ENCODE measurements around the gene PRKCB.

PRKCB gene

DNA sequence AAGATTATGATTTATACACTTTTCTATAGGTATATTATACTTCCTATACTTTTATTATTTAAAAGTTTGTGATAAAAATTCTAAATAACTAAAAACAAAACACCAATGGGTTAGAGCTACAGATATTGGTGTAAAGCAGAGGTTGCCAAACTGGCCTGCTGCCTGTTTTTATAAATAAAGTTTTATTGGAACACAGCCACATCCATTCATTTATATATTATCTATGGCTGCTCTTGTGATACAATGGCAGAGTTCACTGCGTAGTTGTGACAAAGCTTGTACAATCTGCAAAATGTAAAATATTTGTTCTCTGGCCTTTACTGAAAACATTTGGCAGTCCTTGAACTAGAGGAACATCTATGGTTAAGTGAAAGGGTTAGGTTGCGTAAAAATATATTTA lies 208.7 kb downstream of the PRKCB start:
- Histone ChIP-seq H3K4me3 (no peak overlapping the region), H3K27ac (no peak overlapping the region)
- no peak for DNase-seq (ENCODE audit: low spot score)
- TF ChIP-seq CTCF (IDR thresholded peaks at IDR 0.05), result no peak

- no peak for DNase-seq (ENCODE audit: low spot score)
- TF ChIP-seq CTCF (IDR thresholded peaks at IDR 0.05), result no peak
These were observed 209.9 kb downstream of the PRKCB start for GRCh38 chr16:24045641-24046040.

DNA sequence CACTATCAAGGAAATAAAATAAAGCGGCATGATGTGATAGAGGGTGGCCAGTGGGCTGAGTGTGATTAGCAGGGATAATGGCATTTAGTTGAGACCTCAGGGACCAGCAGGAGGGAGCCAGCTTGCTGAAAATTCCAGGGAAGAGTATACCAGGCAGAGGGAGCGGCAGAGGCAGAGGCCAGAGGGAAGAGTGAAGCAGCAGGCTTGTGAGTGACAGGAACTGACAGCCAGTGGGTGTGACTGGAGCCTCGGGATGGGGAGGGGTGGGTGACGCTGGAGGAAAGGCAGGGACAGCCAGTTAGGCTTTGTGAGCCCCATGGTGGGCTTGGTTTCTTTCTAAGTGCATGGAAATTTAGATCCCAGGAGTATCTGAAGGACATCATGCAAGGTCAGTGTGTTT lies 210.7 kb downstream of the PRKCB start:
- Histone ChIP-seq H3K4me3 (no peak overlapping the region), H3K27ac (no peak overlapping the region)
- DNase-seq (ENCODE audit: low spot score), result no peak
- TF ChIP-seq CTCF (IDR thresholded peaks at IDR 0.05), result no peak

More at GRCh38 chr16:24045641-24046040, 209.9 kb downstream of the PRKCB start:
- H3K4me3 ChIP-seq, result no peak overlapping the region
- no peak overlapping the region for H3K27ac ChIP-seq

DNA sequence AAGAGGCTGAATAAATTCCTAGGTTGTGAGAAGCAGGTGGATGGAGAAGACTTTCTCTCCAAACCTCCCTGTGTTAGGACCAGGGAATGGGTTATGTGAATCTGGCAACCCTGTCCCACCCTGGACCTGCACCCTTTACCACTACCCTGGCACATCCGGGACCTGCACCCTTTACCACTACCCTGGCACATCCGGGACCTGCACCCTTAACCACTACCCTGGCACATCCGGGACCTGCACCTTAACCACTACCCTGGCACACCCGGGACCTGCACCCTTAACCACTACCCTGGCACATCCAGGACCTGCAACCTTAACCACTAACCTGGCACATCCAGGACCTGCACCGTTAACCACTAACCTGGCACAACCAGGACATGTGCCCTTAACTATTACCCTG lies 213.3 kb downstream of the PRKCB start:
- no peak for DNase-seq (ENCODE audit: low spot score)
- H3K27ac ChIP-seq, result no peak overlapping the region
- H3K4me3 ChIP-seq, result no peak overlapping the region
- TF ChIP-seq CTCF (IDR thresholded peaks at IDR 0.05), result no peak

DNA sequence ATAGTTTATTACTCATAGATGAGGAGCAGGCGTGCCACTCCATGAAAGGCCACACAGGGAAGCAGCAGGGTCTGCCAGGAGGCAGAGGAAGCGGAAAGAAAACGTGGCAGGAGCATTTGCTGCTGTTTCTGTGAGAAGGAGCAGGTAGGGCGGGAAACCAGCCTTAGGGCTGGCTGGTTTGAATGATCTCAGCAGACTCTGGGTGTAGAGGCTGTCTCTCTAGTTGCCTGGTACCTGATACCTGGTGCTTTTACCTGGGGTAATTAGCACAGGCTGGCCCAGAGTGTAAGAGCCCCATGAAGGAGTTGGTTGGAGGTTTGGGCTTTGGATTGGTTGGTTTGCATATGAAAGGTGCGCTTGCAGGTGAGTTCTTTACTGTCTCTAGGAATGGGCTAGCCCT lies 215.3 kb downstream of the PRKCB start:
- no peak for DNase-seq (ENCODE audit: low spot score)
- Histone ChIP-seq H3K4me3 (no peak overlapping the region), H3K27ac (no peak overlapping the region)
- no peak for TF ChIP-seq CTCF (IDR thresholded peaks at IDR 0.05)

DNA sequence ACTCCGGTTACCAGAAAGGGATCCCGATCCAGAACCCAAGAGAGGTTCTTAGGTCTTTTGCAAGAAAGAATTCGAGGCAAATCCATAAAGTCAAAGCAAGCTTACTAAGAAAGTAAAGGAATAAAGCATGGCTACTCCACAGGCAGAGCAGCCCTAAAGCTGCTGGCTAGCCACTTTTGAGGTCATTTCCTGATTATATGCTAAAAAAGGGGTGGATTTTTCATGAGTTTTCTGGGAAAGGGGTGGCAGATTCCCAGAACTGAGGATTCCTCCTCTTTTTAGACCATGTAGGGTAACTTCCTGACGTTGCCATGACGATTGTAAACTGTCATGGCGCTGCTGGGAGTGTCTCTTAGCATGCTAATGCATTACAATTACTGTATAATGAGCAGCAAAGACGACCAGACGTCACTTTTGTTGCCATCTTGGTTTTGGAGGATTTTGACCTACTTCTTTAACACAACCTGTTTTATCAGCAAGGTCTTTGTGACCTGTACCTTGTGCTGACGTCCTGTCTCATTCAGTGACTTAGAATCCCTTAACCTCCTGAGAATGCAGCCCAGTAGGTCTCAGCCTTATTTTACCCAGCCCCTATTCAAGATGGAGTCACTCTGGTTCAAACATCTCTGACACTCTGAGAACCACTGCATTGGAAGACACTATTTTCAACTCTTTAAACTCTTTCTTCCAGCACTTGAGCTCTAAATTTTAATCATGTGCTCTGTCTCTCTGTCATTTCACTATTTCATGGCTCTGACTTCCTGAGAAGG lies 216.7 kb downstream of the PRKCB start:
- DNase-seq (ENCODE audit: low spot score), result no peak
- H3K4me3 ChIP-seq, result no peak overlapping the region
- no peak overlapping the region for H3K27ac ChIP-seq
- TF ChIP-seq CTCF (IDR thresholded peaks at IDR 0.05), result no peak
